Colonic mucosa (tissue), 4 donors: Measurements from ENCODE around the gene MYB. TPM values are rescaled to one million over a fixed set of nuclear protein-coding genes. Genes with fewer than 3 reads are reported as not detected.

ENCODE experiments used
- DNase-seq: peaks from one replicate; pipeline ENCODE4 v3.0.0-alpha.2; 2020
- H3K27ac ChIP-seq: fragments of 200-600 bp; one replicate; pipeline ENCODE4 v1.8.0; 2021
- H3K27me3 ChIP-seq: fragments of 200-600 bp; one replicate; pipeline ENCODE4 v1.8.0; 2021
- H3K36me3 ChIP-seq: fragments of 200-600 bp; one replicate; pipeline ENCODE4 v1.8.0; 2021
- H3K4me1 ChIP-seq: fragments of 200-600 bp; one replicate; pipeline ENCODE4 v1.8.0; 2021; ENCODE audit warnings: mild to moderate bottlenecking
- H3K4me3 ChIP-seq: fragments of 200-600 bp; one replicate; pipeline ENCODE4 v1.8.0; 2021
- H3K9ac ChIP-seq, 2 donors: one replicate each; pipeline ENCODE4 v1.7.0; 2013; ENCODE audit warnings: control low read depth in 2 of 2, low read depth in 2 of 2, low read length in 2 of 2
- H3K9me3 ChIP-seq: fragments of 200-600 bp; one replicate; pipeline ENCODE4 v1.8.0; 2021
- intact Hi-C: fragments of 100-400 bp; cut with DNase I; formaldehyde crosslinking; loops from one replicate; pipeline ENCODE4 v1.14.1; 2022
- microRNA-seq: library from miRNA; unstranded; fragments of <30 nt; microRNA quantifications from one replicate; pipeline ENCODE4, GENCODE V29; 2019
- total RNA-seq, 2 donors: library from RNA; stranded (reverse); fragmentation: NEBNext Ultra II Directional in 1 of 2; extraction: Animal tissue kit (Norgen Biotek cat#: 25700) in 1 of 2; gene quantifications; one replicate each; pipeline ENCODE4 v1.2.1, GENCODE V29; 2021
- TF ChIP-seq, protein P1 (sequence below): fragments of 200-600 bp; IDR thresholded peaks from one replicate; pipeline ENCODE4 v1.8.0; 2022; ENCODE audit warnings: antibody characterized with exemption, mild to moderate bottlenecking
- donor health status: healthy.
- donor health status: DM: no; HTN: no; CAD: no.
- donor health status: DM: no; HTN: no; CAD: no.

MYB gene
- total RNA-seq, 2 donors from 2014 or later, result 67.2 to 78.0 TPM

DNA sequence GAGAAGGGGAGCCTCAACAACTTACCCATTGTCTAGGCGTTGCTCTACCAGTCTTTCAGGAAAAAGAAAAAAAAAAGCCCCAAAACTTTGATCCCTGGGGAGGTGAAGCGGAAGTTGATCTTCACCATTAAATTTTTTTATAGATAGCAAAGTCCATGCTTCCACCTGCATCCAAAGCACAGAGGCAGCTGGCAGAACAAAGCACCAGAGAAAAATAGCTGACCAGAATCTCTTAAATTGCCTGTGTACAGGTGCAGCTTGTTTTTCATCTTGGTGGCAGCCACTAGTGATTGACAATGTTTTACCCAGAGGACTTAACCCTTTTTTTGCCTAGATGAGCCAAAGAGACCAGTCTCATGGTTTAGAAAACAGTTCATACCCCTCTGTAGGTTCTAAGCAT, 86.0 kb downstream of the MYB start:
- peak; percentile 73 for DNase-seq
- Histone ChIP-seq H3K9ac (peak overlapping the region in 1 of 2 donors; percentile 48), H3K4me3 (no peak overlapping the region), H3K9me3 (no peaks in the 10 kb centered on the region), H3K4me1 (peaks cover 5% of the 10 kb centered on the region), H3K27ac (peak overlapping the region; percentile 83), H3K27me3 (no peaks in the 10 kb centered on the region), H3K36me3 (no peaks in the 10 kb centered on the region)
- intact Hi-C loops, result no loop called here
- TF ChIP-seq, protein P1, sequence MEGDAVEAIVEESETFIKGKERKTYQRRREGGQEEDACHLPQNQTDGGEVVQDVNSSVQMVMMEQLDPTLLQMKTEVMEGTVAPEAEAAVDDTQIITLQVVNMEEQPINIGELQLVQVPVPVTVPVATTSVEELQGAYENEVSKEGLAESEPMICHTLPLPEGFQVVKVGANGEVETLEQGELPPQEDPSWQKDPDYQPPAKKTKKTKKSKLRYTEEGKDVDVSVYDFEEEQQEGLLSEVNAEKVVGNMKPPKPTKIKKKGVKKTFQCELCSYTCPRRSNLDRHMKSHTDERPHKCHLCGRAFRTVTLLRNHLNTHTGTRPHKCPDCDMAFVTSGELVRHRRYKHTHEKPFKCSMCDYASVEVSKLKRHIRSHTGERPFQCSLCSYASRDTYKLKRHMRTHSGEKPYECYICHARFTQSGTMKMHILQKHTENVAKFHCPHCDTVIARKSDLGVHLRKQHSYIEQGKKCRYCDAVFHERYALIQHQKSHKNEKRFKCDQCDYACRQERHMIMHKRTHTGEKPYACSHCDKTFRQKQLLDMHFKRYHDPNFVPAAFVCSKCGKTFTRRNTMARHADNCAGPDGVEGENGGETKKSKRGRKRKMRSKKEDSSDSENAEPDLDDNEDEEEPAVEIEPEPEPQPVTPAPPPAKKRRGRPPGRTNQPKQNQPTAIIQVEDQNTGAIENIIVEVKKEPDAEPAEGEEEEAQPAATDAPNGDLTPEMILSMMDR, result no peak

DNA sequence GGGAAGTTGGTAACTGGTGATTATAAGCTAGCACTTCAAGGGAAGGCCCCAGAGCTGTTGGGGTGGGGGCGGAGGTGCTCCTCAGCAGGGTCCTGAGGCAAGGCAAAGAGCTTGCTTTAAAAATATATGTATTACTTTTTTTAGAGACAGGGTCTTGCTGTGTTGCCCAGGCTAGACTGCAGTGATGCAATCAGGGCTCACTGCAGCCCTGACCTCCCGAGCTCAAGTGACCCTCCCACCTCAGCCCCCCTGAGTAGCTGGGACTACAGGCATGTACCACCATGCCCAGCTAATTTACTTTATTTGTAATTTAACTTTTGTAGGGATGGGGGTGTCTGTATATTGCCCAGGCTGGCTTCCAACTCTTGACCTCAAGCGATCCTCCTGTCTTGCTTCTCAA, 87.2 kb downstream of the MYB start:
- no peaks in the 10 kb centered on the region for H3K27me3 ChIP-seq
- intact Hi-C loops, result no loop called here
- peaks cover 9% of the 10 kb centered on the region for H3K4me1 ChIP-seq
- TF ChIP-seq, protein P1, result no peak
- peak overlapping the region; percentile 83 for H3K27ac ChIP-seq
- H3K4me3 ChIP-seq, result no peak overlapping the region
- H3K36me3 ChIP-seq, result no peaks in the 10 kb centered on the region
- DNase-seq, result no peak
- H3K9me3 ChIP-seq, result no peaks in the 10 kb centered on the region
- peak overlapping the region in 1 of 2 donors; percentile 48 for H3K9ac ChIP-seq

DNA sequence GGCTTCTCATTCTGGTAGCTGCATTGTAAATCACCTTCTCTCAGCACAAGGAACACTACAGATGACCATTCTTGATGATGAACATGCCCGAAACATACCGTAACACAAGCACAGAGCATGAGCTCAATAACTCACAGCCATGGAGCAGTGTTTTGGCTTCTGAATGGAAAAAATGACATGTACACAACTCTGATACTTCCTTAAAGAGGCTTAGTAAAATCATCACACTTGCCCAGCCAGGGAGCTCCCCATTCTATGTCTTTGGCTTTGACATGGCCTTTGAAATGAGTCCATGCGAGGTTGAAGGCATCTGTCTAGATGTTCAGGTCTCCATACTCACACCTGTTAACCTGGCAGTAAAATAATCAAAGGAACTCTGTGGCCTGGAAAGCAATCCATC, 87.6 kb downstream of the MYB start:
- H3K9ac ChIP-seq, result peak overlapping the region in 1 of 2 donors; percentile 19
- peak overlapping the region; percentile 83 for H3K27ac ChIP-seq
- DNase-seq, result no peak
- no peak overlapping the region for H3K4me3 ChIP-seq
- H3K36me3 ChIP-seq, result no peaks in the 10 kb centered on the region
- H3K4me1 ChIP-seq, result peaks cover 9% of the 10 kb centered on the region
- intact Hi-C loops, result no loop called here
- H3K27me3 ChIP-seq, result no peaks in the 10 kb centered on the region
- H3K9me3 ChIP-seq, result no peaks in the 10 kb centered on the region
- TF ChIP-seq, protein P1, result no peak

Small RNA genes within 50 kb of the gene (microRNA-seq; reads per million reads assigned to microRNA genes)
- not detected for gene MIR548A2

Other genes with a start within 250 kb of the MYB start
- gene ALDH8A1, start 231.2 kb upstream of the MYB start, total RNA-seq, result under 1 TPM; 0.53 to 0.64 TPM
- 10 to 100 TPM; 58.1 to 59.7 TPM for gene HBS1L, start 126.5 kb upstream of the MYB start, total RNA-seq